AG04449 (cell line): ENCODE data around the gene PARD6A.

Experiments
- CTCF ChIA-PET: fragments of 350-600 bp; formaldehyde crosslinking; extraction: SDS; loops from one replicate; lab custom pipeline; 2021; ENCODE audit warnings: antibody characterized with exemption; lab: Yijun Ruan, JAX
- POLR2A ChIA-PET: fragments of 400-600, 350-600 bp; formaldehyde crosslinking; extraction: SDS; loops from one replicate; lab custom pipeline; 2020; ENCODE audit warnings: antibody characterized with exemption, inconsistent platforms; lab: Yijun Ruan, JAX
- DNase-seq: peaks from one replicate; pipeline ENCODE4 v3.0.0-alpha.2; 2010; ENCODE audit warnings: low read depth, low spot score
- H3K4me3 ChIP-seq: 2 replicates; pipeline ENCODE4 v1.5.1; 2011; ENCODE audit warnings: low read depth, mild to moderate bottlenecking, control low read depth, low read length
- CTCF ChIP-seq: IDR thresholded peaks from one replicate; pipeline ENCODE4 v1.5.1; 2011; ENCODE audit warnings: mild to moderate bottlenecking, moderate library complexity, low read length, control low read depth, inconsistent platforms; ENCODE audit not compliant: insufficient read depth; ENCODE audit errors: missing control alignments

PARD6A gene

GRCh38 chr16:67672739-67673662 is 12.2 kb downstream of the PARD6A start:
- POLR2A ChIA-PET = interaction anchor here (0.6 kb wide), 1 partner anchor 263 kb away, joined by 3 read pairs; no protein-coding TSS in a partner anchor
- CTCF ChIA-PET = interaction anchor here (0.8 to 19.0 kb wide), 42 partner anchors 7 to 367 kb away, joined by 3 to 605 read pairs (median 4); partner anchors contain the start of genes ACD, CTCF, NRN1L and NUTF2
- DNase-seq = peak; percentile 14
- H3K4me3 ChIP-seq = no peak overlapping the region
- peak; percentile 72 for TF ChIP-seq CTCF

GRCh38 chr16:67673712-67674580 is 13.2 kb downstream of the PARD6A start:
- CTCF ChIA-PET = interaction anchor here (0.5 to 19.0 kb wide), 18 partner anchors 7 to 268 kb away, joined by 3 to 605 read pairs (median 8); partner anchors contain the start of genes CTCF, NRN1L, NUTF2 and PARD6A
- POLR2A ChIA-PET = no interaction called here

GRCh38 chr16:67674851-67675578 is 14.3 kb downstream of the PARD6A start:
- ChIA-PET POLR2A (no interaction called here), CTCF (interaction anchor here (1.0 to 19.0 kb wide), 3 partner anchors 9 to 152 kb away, joined by 3 to 605 read pairs (median 3); partner anchors contain the start of gene RIPOR1)
- TF ChIP-seq CTCF = no peak
- H3K4me3 ChIP-seq = no peak overlapping the region
- no peak for DNase-seq

More at GRCh38 chr16:67673712-67674580, 13.2 kb downstream of the PARD6A start:
- TF ChIP-seq CTCF = no peak
- DNase-seq = no peak
- H3K4me3 ChIP-seq = no peak overlapping the region

- CTCF ChIA-PET = no interaction called here
- no peak for TF ChIP-seq CTCF
- no peak overlapping the region for H3K4me3 ChIP-seq
- no peak for DNase-seq
- POLR2A ChIA-PET = no interaction called here
Observed at GRCh38 chr16:67675579-67675935, 14.8 kb downstream of the PARD6A start.

GRCh38 chr16:67675999-67676398 is 15.2 kb downstream of the PARD6A start:
- ChIA-PET CTCF (interaction anchor here (10.7 kb wide), 1 partner anchor 6 kb away, joined by 87 read pairs; the partner anchor contains the start of genes C16orf86 and ENKD1), POLR2A (no interaction called here)
- DNase-seq = no peak
- no peak overlapping the region for H3K4me3 ChIP-seq
- no peak for TF ChIP-seq CTCF
